ENCODE measurements around the gene SEPTIN2.
A peak's percentile ranks its signal among the peaks of the same experiment; 100 is the strongest.
"Not testable (repeated sequence)": the region's sequence is repeated elsewhere in the genome, so short reads cannot be mapped to it uniquely, and the experiment has no call there.

Gene SEPTIN2

DNA sequence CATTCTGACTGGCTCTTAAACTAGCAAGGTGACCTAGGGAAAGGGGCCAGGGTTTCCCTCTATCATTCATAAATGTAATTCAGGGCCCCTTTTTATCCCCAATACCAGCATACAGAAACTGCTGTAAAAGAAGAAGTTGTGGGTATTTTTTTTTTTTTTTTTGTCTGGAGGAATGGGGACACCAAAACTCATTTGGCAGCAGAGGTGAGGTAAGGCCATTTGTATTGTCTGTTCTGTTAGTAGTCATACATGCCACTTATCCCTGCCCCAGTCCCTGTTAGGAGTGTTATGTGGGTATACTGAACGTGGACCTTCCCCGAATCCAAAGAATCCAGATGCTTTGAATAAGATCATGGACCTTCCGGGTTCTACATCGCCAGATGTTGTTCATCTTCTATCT is 1.7 kb downstream of the SEPTIN2 start:
- POLR2A ChIA-PET = interaction anchor here (0.6 to 0.7 kb wide), 2 partner anchors 155 to 383 kb away, joined by 4 read pairs; no protein-coding TSS in a partner anchor

DNA sequence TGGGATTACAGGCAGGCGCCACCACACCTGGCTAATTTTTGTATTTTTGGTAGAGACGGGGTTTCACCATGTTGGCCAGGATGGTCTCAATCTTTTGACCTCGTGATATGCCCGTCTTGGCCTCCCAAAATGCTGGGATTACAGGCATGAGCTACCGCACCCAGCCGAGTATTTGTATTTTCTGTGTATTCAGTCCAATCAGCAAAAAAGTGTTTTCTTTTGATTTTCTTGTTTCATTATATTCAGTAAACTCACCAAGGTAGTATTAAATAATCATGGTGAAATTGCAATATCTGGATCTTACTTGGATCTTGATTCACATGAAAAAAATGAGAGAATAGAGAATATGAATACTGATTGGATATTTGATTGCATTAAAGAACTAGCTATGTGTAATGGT is 3.1 kb downstream of the SEPTIN2 start:
- CTCF ChIA-PET = interaction anchor here (1.1 to 2.1 kb wide), 2 partner anchors 17 to 24 kb away, joined by 3 to 7 read pairs; no protein-coding TSS in a partner anchor
- DNase-seq (ENCODE audit: extremely low spot score); POLR2A ChIA-PET: not testable (repeated sequence)

More for the DNA sequence above, 1.7 kb downstream of the SEPTIN2 start:
- CTCF ChIA-PET = no interaction called here
- TF ChIP-seq, protein P1, sequence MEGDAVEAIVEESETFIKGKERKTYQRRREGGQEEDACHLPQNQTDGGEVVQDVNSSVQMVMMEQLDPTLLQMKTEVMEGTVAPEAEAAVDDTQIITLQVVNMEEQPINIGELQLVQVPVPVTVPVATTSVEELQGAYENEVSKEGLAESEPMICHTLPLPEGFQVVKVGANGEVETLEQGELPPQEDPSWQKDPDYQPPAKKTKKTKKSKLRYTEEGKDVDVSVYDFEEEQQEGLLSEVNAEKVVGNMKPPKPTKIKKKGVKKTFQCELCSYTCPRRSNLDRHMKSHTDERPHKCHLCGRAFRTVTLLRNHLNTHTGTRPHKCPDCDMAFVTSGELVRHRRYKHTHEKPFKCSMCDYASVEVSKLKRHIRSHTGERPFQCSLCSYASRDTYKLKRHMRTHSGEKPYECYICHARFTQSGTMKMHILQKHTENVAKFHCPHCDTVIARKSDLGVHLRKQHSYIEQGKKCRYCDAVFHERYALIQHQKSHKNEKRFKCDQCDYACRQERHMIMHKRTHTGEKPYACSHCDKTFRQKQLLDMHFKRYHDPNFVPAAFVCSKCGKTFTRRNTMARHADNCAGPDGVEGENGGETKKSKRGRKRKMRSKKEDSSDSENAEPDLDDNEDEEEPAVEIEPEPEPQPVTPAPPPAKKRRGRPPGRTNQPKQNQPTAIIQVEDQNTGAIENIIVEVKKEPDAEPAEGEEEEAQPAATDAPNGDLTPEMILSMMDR (IDR thresholded peaks at IDR 0.05; ENCODE audit: control extremely low read depth, extremely low read depth, low read depth, missing control alignments) = no peak
- DNase-seq (ENCODE audit: extremely low spot score) = no peak

DNA sequence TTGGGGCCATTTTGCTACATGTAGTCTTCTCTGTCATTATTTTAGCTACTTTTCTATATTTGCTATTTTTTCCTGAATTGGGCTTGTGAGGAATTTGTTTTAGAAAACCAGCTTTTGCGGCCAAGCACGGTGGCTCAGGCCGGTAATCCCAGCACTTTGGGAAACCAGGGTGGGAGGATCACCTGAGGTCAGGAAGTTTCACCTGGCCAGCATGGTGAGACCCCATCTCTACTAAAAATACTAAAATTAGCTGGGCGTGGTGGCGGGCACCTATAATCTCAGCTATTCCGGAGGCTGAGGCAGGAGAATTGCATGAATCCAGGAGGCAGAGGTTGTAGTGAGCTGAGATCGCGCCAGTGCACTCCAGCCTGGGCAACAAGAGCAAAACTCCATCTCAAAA is 4.7 kb downstream of the SEPTIN2 start:
- CTCF ChIA-PET = interaction anchor here (0.9 to 2.1 kb wide), 4 partner anchors 11 to 71 kb away, joined by 3 to 7 read pairs (median 3); no protein-coding TSS in a partner anchor
- DNase-seq (ENCODE audit: extremely low spot score) = no peak
- POLR2A ChIA-PET = no interaction called here
- TF ChIP-seq, protein P1 (IDR thresholded peaks at IDR 0.05; ENCODE audit: control extremely low read depth, extremely low read depth, low read depth, missing control alignments) = no peak

DNA sequence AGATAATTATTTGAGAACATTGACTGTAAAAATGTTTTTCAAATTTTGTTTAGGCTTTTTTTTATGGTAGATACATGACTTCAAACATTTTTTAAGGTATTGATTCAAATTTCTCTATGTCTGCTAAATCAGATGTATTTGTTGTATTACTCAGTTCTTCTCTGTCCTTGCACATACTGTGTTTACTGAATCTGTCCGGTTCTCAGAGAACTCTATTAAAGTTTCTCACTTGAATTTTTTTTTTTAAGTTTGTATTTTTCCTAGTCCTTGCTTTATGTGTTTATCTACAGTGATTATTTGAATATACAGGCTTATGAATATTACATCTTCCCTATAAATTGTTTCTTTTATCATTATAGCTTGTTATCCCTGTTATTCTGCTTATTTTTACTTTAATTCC is 5.3 kb downstream of the SEPTIN2 start:
- ChIA-PET POLR2A (no interaction called here), CTCF (interaction anchor here (1.1 kb wide), 1 partner anchor 18 kb away, joined by 3 read pairs; no protein-coding TSS in a partner anchor)
- DNase-seq (ENCODE audit: extremely low spot score) = no peak
- TF ChIP-seq, protein P1 (IDR thresholded peaks at IDR 0.05; ENCODE audit: control extremely low read depth, extremely low read depth, low read depth, missing control alignments) = no peak

DNA sequence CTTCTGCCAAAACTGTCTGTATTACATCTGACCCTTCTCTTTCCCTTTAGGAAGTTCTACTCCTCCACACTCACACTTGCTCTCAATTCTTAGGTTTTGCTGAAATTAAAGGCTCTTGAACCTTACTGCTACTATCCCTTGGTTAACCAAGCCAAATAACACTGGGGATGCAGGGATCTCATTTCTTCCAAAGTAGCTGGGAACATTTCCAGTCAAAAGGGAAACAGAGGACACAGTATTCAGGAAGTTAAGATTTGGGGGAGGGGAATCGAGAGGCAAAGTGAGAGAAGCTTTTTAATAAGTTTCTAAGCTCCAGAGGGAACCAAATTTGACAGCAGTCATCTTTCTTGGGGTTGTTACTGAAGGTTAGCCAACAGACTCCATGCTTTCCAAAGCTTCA is 6.2 kb downstream of the SEPTIN2 start:
- no peak for DNase-seq (ENCODE audit: extremely low spot score)
- ChIA-PET POLR2A (no interaction called here), CTCF (interaction anchor here (1.6 kb wide), 1 partner anchor 14 kb away, joined by 3 read pairs; no protein-coding TSS in a partner anchor)
- TF ChIP-seq, protein P1 (IDR thresholded peaks at IDR 0.05; ENCODE audit: control extremely low read depth, extremely low read depth, low read depth, missing control alignments) = no peak

DNA sequence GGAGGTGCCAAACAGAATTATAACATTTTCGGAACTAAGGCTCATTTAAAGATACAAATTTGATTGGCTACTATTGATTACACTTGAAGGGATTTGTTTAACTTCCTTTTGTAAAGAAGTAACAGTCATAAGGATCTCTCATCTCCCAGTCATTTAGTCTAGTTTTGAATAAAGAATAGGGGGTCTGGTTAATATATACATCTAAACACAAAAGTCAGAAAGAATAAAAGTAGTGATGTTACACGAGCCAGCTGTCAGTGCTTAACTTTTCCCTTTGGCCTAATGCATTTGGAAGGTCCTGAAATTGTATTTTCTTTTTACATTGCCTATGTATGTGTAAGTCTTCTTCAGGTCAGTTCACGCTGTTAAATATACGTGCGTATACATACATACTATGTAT is 8.1 kb downstream of the SEPTIN2 start:
- ChIA-PET POLR2A (interaction anchor here (1.2 kb wide), 1 partner anchor 9 kb away, joined by 7 read pairs; the partner anchor contains the start of gene HDLBP), CTCF (interaction anchor here (0.8 to 1.1 kb wide), 2 partner anchors 9 to 25 kb away, joined by 3 read pairs; partner anchors contain the start of genes HDLBP and SEPTIN2)
- DNase-seq (ENCODE audit: extremely low spot score) = peak; percentile 25
- TF ChIP-seq, protein P1 (IDR thresholded peaks at IDR 0.05; ENCODE audit: control extremely low read depth, extremely low read depth, low read depth, missing control alignments) = no peak

DNA sequence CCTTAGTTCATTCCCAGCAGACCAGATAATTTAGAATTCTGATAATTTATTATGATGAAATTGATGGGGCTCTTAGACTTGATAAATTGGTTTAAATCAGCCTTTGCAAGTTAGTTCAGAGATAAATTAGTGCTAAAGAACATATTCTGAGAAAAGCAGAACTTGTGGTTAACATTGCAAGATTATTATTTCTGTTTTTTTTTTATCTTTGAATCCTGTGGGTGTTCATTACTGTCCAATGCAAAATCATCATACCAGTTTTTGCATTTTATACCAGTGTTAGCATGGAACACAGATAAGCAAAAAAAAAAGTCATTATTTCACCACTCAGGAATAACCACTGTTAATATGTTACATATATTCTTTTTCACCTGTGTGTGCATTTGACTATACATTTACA is 9.1 kb downstream of the SEPTIN2 start:
- DNase-seq (ENCODE audit: extremely low spot score) = no peak
- TF ChIP-seq, protein P1 (IDR thresholded peaks at IDR 0.05; ENCODE audit: control extremely low read depth, extremely low read depth, low read depth, missing control alignments) = no peak
- CTCF ChIA-PET = interaction anchor here (0.8 kb wide), 1 partner anchor 10 kb away, joined by 3 read pairs; the partner anchor contains the start of genes HDLBP and SEPTIN2
- POLR2A ChIA-PET = interaction anchor here (0.7 to 1.2 kb wide), 2 partner anchors 10 to 229 kb away, joined by 4 to 7 read pairs; partner anchors contain the start of gene HDLBP
